Smooth muscle cell (in vitro differentiated cells): ENCODE measurements around the gene DENND5B. TPM values are rescaled to one million over a fixed set of nuclear protein-coding genes. Genes with fewer than 3 reads are reported as not detected.
"Not testable (repeated sequence)": the region's sequence is repeated elsewhere in the genome, so short reads cannot be mapped to it uniquely, and the experiment has no call there.

Experiments
- DNase-seq: peaks from one replicate; lab custom pipeline; 2025; ENCODE audit not compliant: unreplicated experiment; lab: John Stamatoyannopoulos, UW
- H2AFZ ChIP-seq: fragments of 200-600 bp; sonication (generic); 2 replicates; pipeline ENCODE4 v1.6.0; 2016; ENCODE audit warnings: antibody characterized with exemption, low read depth, mild to moderate bottlenecking
- H3F3A ChIP-seq: fragments of 200-600 bp; sonication (generic); 2 replicates; pipeline ENCODE4 v1.6.0; 2017; ENCODE audit warnings: antibody characterized with exemption, low read depth
- H3K27ac ChIP-seq: fragments of 200-600 bp; sonication (generic); 2 replicates; pipeline ENCODE4 v1.5.1; 2016; ENCODE audit warnings: low read depth, mild to moderate bottlenecking
- H3K27me3 ChIP-seq: fragments of 200-600 bp; sonication (generic); 2 replicates; pipeline ENCODE4 v1.6.1; 2016; ENCODE audit warnings: low read depth, mild to moderate bottlenecking
- H3K36me3 ChIP-seq: fragments of 200-600 bp; sonication (generic); 2 replicates; pipeline ENCODE4 v1.5.1; 2016; ENCODE audit warnings: low read depth
- H3K4me1 ChIP-seq: fragments of 200-600 bp; sonication (generic); 2 replicates; pipeline ENCODE4 v1.5.1; 2016; ENCODE audit warnings: low read depth
- H3K4me2 ChIP-seq: fragments of 200-600 bp; sonication (generic); 2 replicates; pipeline ENCODE4 v1.6.0; 2016; ENCODE audit warnings: mild to moderate bottlenecking
- H3K4me3 ChIP-seq: fragments of 200-600 bp; sonication (generic); 2 replicates; pipeline ENCODE4 v1.5.1; 2016; ENCODE audit warnings: mild to moderate bottlenecking
- H3K79me2 ChIP-seq: fragments of 200-600 bp; sonication (generic); 2 replicates; pipeline ENCODE4 v1.6.0; 2016; ENCODE audit warnings: low read depth, mild to moderate bottlenecking
- H3K9ac ChIP-seq: fragments of 200-600 bp; sonication (generic); 2 replicates; pipeline ENCODE4 v1.6.0; 2016; ENCODE audit warnings: low read depth
- H3K9me3 ChIP-seq: fragments of 200-600 bp; sonication (generic); replicated peaks from 2 replicates; pipeline ENCODE4 v1.5.1; 2016; ENCODE audit warnings: low read depth
- H4K20me1 ChIP-seq: fragments of 200-600 bp; sonication (generic); 2 replicates; pipeline ENCODE4 v1.6.0; 2016; ENCODE audit warnings: low read depth
- CTCF ChIP-seq: fragments of 200-600 bp; sonication (generic); IDR thresholded peaks from 2 replicates; pipeline ENCODE4 v1.5.1; 2017; ENCODE audit warnings: borderline replicate concordance, mild to moderate bottlenecking, antibody characterized with exemption; ENCODE audit not compliant: insufficient read depth, poor library complexity, severe bottlenecking
- WGBS: methylation state at CpG from one replicate; pipeline ENCODE4 v1.1.7; 2016; ENCODE audit warnings: low lambda C conversion rate; 5-methylcytosine and 5-hydroxymethylcytosine counted together
- polyA plus RNA-seq: library from polyadenylated mRNA; unstranded; fragments of >200 nt; fragmentation: Nextera tagmentation; extraction: Ambion mirVana; gene quantifications from 2 replicates; pipeline ENCODE4 v1.2.1, GENCODE V29; 2016
- total RNA-seq: library from RNA; depleted of rRNA; stranded (reverse); fragments of >200 nt; gene quantifications from 2 replicates; pipeline ENCODE4 v1.2.3, GENCODE V29; 2014

Gene DENND5B
- total and polyA plus RNA-seq, 2 experiments from 2014 or later, result 12.3 to 12.7 TPM

DNA sequence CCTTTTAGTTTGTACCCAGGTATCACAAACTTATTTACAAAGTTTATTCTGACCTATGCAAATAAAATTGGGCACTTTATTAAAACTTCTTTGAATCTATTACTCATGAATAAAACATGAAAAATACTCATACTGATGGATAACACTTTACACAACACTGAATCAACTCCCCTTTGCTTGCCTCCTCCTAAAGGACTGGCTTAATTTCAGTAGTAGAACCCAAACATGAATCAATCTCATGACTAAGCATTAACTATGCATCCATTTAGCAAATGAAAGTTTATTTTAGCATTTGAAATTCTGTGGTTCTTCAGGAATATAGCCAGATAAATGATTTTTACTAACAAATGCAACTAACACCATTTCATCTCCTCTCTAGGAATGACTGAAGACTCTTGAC, 32.4 kb downstream of the DENND5B start:
- peaks cover 5% of the 10 kb centered on the region for H4K20me1 ChIP-seq
- H3K27me3 ChIP-seq, result no peaks in the 10 kb centered on the region
- no peak for DNase-seq
- H3K79me2 ChIP-seq, result peaks cover 27% of the 10 kb centered on the region
- no peak overlapping the region for H3K4me2 ChIP-seq
- no peak overlapping the region for H3K4me3 ChIP-seq
- H3F3A ChIP-seq, result no peaks in the 10 kb centered on the region
- H2AFZ ChIP-seq, result no peak overlapping the region
- H3K4me1 ChIP-seq, result no peaks in the 10 kb centered on the region
- no peak overlapping the region for H3K9ac ChIP-seq
- no peak for TF ChIP-seq CTCF
- no peak overlapping the region for H3K27ac ChIP-seq
- H3K9me3 ChIP-seq, result no peaks in the 10 kb centered on the region
- no peaks in the 10 kb centered on the region for H3K36me3 ChIP-seq

DNA sequence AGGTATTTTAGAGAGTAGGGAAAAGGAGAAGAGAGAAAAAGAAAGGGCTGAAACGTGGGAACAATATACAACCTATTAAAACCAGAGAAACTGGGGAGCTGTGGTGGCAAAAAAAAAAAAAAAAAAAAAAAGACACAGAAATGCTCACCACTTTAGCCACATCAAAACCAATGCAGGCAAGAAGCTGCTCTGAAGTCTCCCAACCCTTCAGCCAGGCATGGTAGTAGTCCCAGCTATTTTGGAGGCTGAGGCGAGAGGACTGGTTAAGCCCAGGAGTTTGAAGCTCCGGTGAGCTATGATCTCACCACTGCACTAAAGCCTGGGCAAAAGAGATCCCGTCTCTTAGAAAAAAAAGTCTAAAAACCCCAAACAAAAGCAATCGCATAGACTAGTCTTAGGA, 33.2 kb downstream of the DENND5B start:
- WGBS, result 95% methylated on average over 5 of the region's 5 CpGs
- Histone ChIP-seq H3F3A (no peaks in the 10 kb centered on the region), H3K9ac (no peak overlapping the region), H3K4me1 (no peaks in the 10 kb centered on the region), H3K36me3 (no peaks in the 10 kb centered on the region), H2AFZ (no peak overlapping the region), H4K20me1 (peaks cover 5% of the 10 kb centered on the region), H3K4me3 (no peak overlapping the region), H3K27me3 (no peaks in the 10 kb centered on the region), H3K27ac (no peak overlapping the region), H3K9me3 (no peaks in the 10 kb centered on the region), H3K4me2 (no peak overlapping the region), H3K79me2 (peaks cover 27% of the 10 kb centered on the region)
- DNase-seq, result no peak
- TF ChIP-seq CTCF, result no peak

GRCh38 chr12:31555466-31555865, 35.5 kb downstream of the DENND5B start:
- H4K20me1 ChIP-seq, H3K36me3 ChIP-seq, H3K9ac ChIP-seq, H3K4me3 ChIP-seq, H3K9me3 ChIP-seq, H2AFZ ChIP-seq, H3K27ac ChIP-seq, DNase-seq, H3K27me3 ChIP-seq, H3K4me2 ChIP-seq, H3F3A ChIP-seq, H3K4me1 ChIP-seq: not testable (repeated sequence)
- peaks cover 22% of the 10 kb centered on the region for H3K79me2 ChIP-seq
- 98% methylated on average over 9 of the region's 9 CpGs for WGBS

DNA sequence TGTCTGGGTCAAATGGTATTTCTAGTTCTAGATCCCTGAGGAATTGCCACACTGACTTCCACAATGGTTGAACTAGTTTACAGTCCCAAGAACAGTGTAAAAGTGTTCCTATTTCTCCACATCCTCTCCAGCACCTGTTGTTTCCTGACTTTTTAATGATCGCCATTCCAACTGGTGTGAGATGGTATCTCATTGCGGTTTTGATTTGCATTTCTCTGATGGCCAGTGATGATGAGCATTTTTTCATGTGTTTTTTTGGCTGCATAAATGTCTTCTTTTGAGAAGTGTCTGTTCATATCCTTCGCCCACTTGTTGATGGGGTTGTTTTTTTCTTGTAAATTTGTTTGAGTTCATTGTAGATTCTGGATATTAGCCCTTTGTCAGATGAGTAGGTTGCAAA, 40.3 kb downstream of the DENND5B start:
- not testable (repeated sequence) for DNase-seq, H2AFZ ChIP-seq, H3K4me2 ChIP-seq, H4K20me1 ChIP-seq, H3K4me1 ChIP-seq, H3K36me3 ChIP-seq, H3F3A ChIP-seq, H3K9me3 ChIP-seq, H3K27ac ChIP-seq, H3K9ac ChIP-seq, H3K4me3 ChIP-seq, H3K27me3 ChIP-seq, H3K79me2 ChIP-seq
- WGBS, result 93% methylated on average over 3 of the region's 3 CpGs

- TF ChIP-seq CTCF, result no peak
- H3K79me2 ChIP-seq, result peaks cover 21% of the 10 kb centered on the region
Measured at GRCh38 chr12:31536672-31537071, 54.3 kb downstream of the DENND5B start.

More at GRCh38 chr12:31536672-31537071, 54.3 kb downstream of the DENND5B start:
- H3K27me3 ChIP-seq, result no peaks in the 10 kb centered on the region
- peaks cover 4% of the 10 kb centered on the region for H3K4me1 ChIP-seq
- no peak overlapping the region for H3K4me2 ChIP-seq
- H3K4me3 ChIP-seq, result no peak overlapping the region
- DNase-seq, result no peak
- H4K20me1 ChIP-seq, result peaks cover 22% of the 10 kb centered on the region
- H3K9me3 ChIP-seq, result no peaks in the 10 kb centered on the region
- H2AFZ ChIP-seq, result no peak overlapping the region
- H3K36me3 ChIP-seq, result no peaks in the 10 kb centered on the region
- no peaks in the 10 kb centered on the region for H3F3A ChIP-seq
- no peak overlapping the region for H3K9ac ChIP-seq
- H3K27ac ChIP-seq, result no peak overlapping the region
